PFSK-1 (cell line): ENCODE measurements around the gene UBE2I.

Source experiments
- FOXP2 ChIP-seq: optimal IDR thresholded peaks from 2 replicates; pipeline ENCODE3; 2011; ENCODE audit warnings: borderline replicate concordance, control low read depth, inconsistent platforms; ENCODE audit not compliant: insufficient read depth; ENCODE audit errors: extremely low read length, extremely low read depth
- POLR2AphosphoS5 ChIP-seq: IDR thresholded peaks from 2 replicates; pipeline ENCODE4 v1.6.1; 2012; ENCODE audit warnings: low read depth, mild to moderate bottlenecking, control low read depth, low read length, moderate library complexity
- SIN3A ChIP-seq: IDR thresholded peaks from 2 replicates; pipeline ENCODE4 v1.6.1; 2012; ENCODE audit warnings: mild to moderate bottlenecking, low read length, moderate library complexity, borderline replicate concordance; ENCODE audit not compliant: insufficient read depth
- TAF1 ChIP-seq: IDR thresholded peaks from 2 replicates; pipeline ENCODE4 v1.6.1; 2012; ENCODE audit warnings: low read length, control low read depth, borderline replicate concordance; ENCODE audit not compliant: insufficient read depth
- TF ChIP-seq, protein P1 (sequence below), 2 experiments: IDR thresholded peaks; 2 replicates each; pipeline versions ENCODE4 v1.6.1 to v1.8.0; 2011 to 2012; ENCODE audit warnings: low read depth in 2 of 2, low read length in 2 of 2, control low read depth in 1 of 2, inconsistent platforms in 1 of 2, mild to moderate bottlenecking in 1 of 2, moderate library complexity in 1 of 2; ENCODE audit not compliant: insufficient read depth in 1 of 2

Gene UBE2I

DNA sequence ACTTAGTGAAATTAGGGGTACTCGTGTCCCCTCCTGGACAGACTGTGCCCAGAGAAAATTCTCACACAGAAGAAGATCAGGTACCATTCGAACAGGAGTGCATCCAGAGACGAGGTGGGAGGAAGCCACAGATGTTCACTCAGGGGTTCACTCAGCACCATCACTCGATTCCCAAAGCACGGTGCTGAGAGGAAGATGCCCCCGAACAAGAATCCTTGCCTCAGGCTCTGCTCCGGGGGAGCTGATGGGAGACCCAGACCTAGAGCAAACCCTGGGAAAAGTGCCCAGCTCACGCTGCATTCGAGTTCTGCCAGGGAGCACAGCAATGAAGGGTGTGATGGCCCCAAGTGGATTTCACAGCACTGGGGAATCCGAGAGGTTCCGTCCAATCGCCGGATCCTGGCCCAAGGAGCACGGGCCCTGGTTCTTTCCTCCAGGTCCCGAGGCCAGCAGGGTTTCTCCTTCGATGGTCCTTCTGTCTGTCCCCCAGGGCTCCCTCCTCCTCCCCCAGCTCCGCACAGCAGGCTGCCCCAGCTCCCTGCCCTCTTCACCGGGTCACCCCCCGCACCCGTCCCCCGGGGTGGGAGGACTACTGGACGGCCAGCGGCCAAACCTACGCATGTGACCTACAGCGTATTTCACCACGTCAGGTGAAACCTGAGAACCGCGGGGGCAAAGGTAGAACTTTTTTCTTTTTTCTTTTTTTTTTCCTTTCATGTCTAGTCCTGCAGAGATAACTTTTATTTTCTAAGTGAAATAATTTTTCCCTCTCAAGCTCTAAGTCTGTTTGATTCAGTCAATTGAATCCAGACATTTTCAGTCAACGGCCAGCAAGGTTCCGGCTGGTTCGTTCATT, 10.2 kb upstream of the UBE2I start:
- no peak for TF ChIP-seq SIN3A
- TF ChIP-seq FOXP2 = no peak
- no peak for TF ChIP-seq POLR2AphosphoS5
- no peak for TF ChIP-seq TAF1
- TF ChIP-seq, protein P1, sequence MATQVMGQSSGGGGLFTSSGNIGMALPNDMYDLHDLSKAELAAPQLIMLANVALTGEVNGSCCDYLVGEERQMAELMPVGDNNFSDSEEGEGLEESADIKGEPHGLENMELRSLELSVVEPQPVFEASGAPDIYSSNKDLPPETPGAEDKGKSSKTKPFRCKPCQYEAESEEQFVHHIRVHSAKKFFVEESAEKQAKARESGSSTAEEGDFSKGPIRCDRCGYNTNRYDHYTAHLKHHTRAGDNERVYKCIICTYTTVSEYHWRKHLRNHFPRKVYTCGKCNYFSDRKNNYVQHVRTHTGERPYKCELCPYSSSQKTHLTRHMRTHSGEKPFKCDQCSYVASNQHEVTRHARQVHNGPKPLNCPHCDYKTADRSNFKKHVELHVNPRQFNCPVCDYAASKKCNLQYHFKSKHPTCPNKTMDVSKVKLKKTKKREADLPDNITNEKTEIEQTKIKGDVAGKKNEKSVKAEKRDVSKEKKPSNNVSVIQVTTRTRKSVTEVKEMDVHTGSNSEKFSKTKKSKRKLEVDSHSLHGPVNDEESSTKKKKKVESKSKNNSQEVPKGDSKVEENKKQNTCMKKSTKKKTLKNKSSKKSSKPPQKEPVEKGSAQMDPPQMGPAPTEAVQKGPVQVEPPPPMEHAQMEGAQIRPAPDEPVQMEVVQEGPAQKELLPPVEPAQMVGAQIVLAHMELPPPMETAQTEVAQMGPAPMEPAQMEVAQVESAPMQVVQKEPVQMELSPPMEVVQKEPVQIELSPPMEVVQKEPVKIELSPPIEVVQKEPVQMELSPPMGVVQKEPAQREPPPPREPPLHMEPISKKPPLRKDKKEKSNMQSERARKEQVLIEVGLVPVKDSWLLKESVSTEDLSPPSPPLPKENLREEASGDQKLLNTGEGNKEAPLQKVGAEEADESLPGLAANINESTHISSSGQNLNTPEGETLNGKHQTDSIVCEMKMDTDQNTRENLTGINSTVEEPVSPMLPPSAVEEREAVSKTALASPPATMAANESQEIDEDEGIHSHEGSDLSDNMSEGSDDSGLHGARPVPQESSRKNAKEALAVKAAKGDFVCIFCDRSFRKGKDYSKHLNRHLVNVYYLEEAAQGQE (IDR thresholded peaks at IDR 0.05; ENCODE audit: insufficient read depth in 1 of 2, low read depth in 2 of 2, low read length in 2 of 2) = no peak

GRCh38 chr16:1299868-1300203, 9.6 kb upstream of the UBE2I start:
- TF ChIP-seq FOXP2 (no peak), POLR2AphosphoS5 (no peak), SIN3A (no peak), TAF1 (no peak)
- TF ChIP-seq, protein P1 (IDR thresholded peaks at IDR 0.05; ENCODE audit: insufficient read depth in 1 of 2, low read depth in 2 of 2, low read length in 2 of 2) = no peak

DNA sequence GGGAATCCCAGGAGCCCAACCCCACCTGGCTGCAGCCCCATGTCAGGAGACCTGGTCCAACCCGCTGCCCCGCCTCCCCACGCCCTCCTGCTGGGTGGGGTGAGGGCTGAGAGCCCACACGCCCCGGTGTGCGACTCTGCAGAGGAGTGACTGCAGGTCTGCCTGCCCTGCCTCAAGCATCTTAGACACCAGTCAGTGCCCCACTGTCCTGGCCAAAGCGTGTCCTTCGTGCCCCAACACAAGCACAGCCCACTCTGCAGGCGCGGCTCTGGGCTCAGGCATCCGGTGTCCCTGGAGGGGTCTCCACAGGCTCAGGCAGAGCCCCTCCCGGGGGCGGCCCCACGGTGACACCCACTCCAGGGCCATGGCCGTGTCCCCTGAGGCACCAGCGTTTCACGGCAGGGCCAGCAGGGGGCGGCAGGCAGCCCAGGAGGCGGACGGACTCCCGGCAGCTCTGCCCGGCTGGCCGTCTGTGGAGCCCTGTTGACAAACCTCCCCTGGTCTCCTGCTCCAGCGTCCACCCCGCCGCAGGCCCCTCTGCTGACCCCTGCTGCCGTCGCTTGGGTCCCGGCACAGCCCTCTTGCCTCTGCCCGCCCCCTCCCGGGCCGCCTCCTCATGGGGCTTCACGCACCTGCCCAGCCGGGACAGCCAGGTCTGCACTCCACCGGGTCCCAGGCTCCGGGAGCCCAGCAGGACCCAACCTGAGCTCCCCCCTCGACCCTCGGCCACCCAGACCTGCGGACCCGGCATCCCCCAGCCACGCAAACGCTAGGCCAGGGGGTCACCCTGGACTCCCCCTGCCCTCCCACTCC, 8.6 kb upstream of the UBE2I start:
- no peak for TF ChIP-seq SIN3A
- TF ChIP-seq, protein P1 (IDR thresholded peaks at IDR 0.05; ENCODE audit: insufficient read depth in 1 of 2, low read depth in 2 of 2, low read length in 2 of 2) = no peak
- TF ChIP-seq POLR2AphosphoS5 = no peak
- TF ChIP-seq FOXP2 = peak; percentile 51

DNA sequence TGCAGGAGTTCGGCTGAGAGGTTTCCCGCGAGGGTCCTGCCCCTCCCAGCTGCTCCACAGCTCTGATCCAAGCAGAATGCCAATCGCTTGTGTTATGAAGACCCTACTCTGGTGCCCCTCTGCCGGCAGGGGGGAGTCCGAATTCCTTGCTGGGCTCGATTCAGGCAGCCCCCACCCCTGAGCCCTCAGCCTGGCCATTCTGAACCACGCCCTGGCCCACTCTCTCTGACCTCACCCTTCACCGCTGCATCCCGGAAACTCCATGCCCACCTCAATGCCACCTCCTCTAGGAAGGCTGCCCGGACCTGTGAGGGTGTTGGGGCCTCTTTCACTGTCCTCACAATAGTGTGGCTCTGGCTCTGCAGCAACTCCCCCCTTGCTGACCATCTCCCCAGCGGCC, 7.9 kb upstream of the UBE2I start:
- TF ChIP-seq SIN3A = no peak
- TF ChIP-seq, protein P1 (IDR thresholded peaks at IDR 0.05; ENCODE audit: insufficient read depth in 1 of 2, low read depth in 2 of 2, low read length in 2 of 2) = no peak
- TF ChIP-seq TAF1 = no peak
- no peak for TF ChIP-seq FOXP2
- TF ChIP-seq POLR2AphosphoS5 = no peak
